IMR-90 (cell line): ENCODE data around the gene GLP2R. TPM values are rescaled to one million over a fixed set of nuclear protein-coding genes. Genes with fewer than 3 reads are reported as not detected.

ENCODE experiments used
- ATAC-seq: fragments of 200-7000 bp; cut with Tn5 transposase; 2 replicates; pipeline ENCODE4 v1.9.1; 2020; ENCODE audit warnings: low read depth, mild to moderate bottlenecking, moderate library complexity
- BruUV-seq: library from RNA; stranded (reverse); fragments of 400-500 nt; replicated peaks from 2 replicates; lab custom pipeline; 2021; lab: Mats Ljungman, UMichigan
- CTCF ChIA-PET: fragments of 300-600 bp; formaldehyde crosslinking; extraction: SDS; loops from one replicate; lab custom pipeline; 2021; ENCODE audit warnings: antibody characterized with exemption; lab: Yijun Ruan, JAX
- POLR2A ChIA-PET: fragments of 300-600 bp; sonication (Branson Sonifier 250); formaldehyde crosslinking; loops from one replicate; lab custom pipeline; 2022; ENCODE audit warnings: antibody characterized with exemption; ENCODE audit not compliant: unreplicated experiment; lab: Charles Lee
- DNase-seq: peaks from one replicate; pipeline ENCODE4 v3.0.0; 2013
- H2AFZ ChIP-seq: replicated peaks from 2 replicates; pipeline ENCODE3; 2013; ENCODE audit warnings: low read length, mild to moderate bottlenecking; ENCODE audit not compliant: poor library complexity
- H2AK5ac ChIP-seq: 2 replicates; pipeline ENCODE4 v1.6.1; 2013; ENCODE audit warnings: low read depth, low read length, inconsistent platforms
- H2AK9ac ChIP-seq: replicated peaks from 2 replicates; pipeline ENCODE3; 2013; ENCODE audit warnings: mild to moderate bottlenecking, low read depth, low read length, moderate library complexity; ENCODE audit not compliant: poor library complexity
- H2BK120ac ChIP-seq: 2 replicates; pipeline ENCODE4 v1.6.1; 2013; ENCODE audit warnings: low read depth, low read length, inconsistent platforms
- H2BK15ac ChIP-seq: 3 replicates; pipeline ENCODE4 v1.6.1; 2013; ENCODE audit warnings: low read depth, low read length, inconsistent platforms
- H2BK20ac ChIP-seq: 2 replicates; pipeline ENCODE4 v1.6.1; 2013; ENCODE audit warnings: low read depth, mild to moderate bottlenecking, inconsistent platforms, low read length, moderate library complexity
- H2BK5ac ChIP-seq: 2 replicates; pipeline ENCODE4 v1.6.1; 2013; ENCODE audit warnings: mild to moderate bottlenecking, low read depth, low read length, inconsistent platforms; ENCODE audit not compliant: poor library complexity, severe bottlenecking
- H3K14ac ChIP-seq: replicated peaks from 2 replicates; pipeline ENCODE4 v1.6.1; 2013; ENCODE audit warnings: low read depth, low read length, inconsistent platforms
- H3K18ac ChIP-seq: 2 replicates; pipeline ENCODE4 v1.6.1; 2013; ENCODE audit warnings: low read depth, low read length, control low read depth
- H3K23ac ChIP-seq: 2 replicates; pipeline ENCODE4 v1.6.1; 2013; ENCODE audit warnings: low read depth, low read length, inconsistent platforms
- H3K27ac ChIP-seq: 2 replicates; pipeline ENCODE4 v1.5.1; 2013; ENCODE audit warnings: mild to moderate bottlenecking, control low read depth, low read length; ENCODE audit not compliant: insufficient read depth
- H3K27me3 ChIP-seq: 2 replicates; pipeline ENCODE4 v1.6.1; 2013; ENCODE audit warnings: low read length; ENCODE audit not compliant: control insufficient read depth, insufficient read depth
- H3K36me3 ChIP-seq: 2 replicates; pipeline ENCODE4 v1.6.1; 2013; ENCODE audit warnings: low read length, mixed read lengths; ENCODE audit not compliant: control insufficient read depth, insufficient read depth
- H3K4ac ChIP-seq: 2 replicates; pipeline ENCODE4 v1.6.1; 2013; ENCODE audit warnings: low read depth, low read length, inconsistent platforms
- H3K4me1 ChIP-seq: 2 replicates; pipeline ENCODE4 v1.6.1; 2013; ENCODE audit warnings: low read length, mixed read lengths; ENCODE audit not compliant: control insufficient read depth, insufficient read depth
- H3K4me2 ChIP-seq: 2 replicates; pipeline ENCODE4 v1.6.1; 2013; ENCODE audit warnings: low read depth, mild to moderate bottlenecking, control low read depth, low read length, moderate library complexity
- H3K4me3 ChIP-seq: 2 replicates; pipeline ENCODE4 v1.5.1; 2013; ENCODE audit warnings: low read depth, mild to moderate bottlenecking, control low read depth, low read length, moderate library complexity; ENCODE audit not compliant: insufficient read depth
- H3K56ac ChIP-seq: 2 replicates; pipeline ENCODE4 v1.6.1; 2013; ENCODE audit warnings: low read length, inconsistent platforms; ENCODE audit not compliant: insufficient read depth; ENCODE audit errors: extremely low read depth
- H3K79me1 ChIP-seq, 2 experiments: 2 replicates each; pipeline ENCODE4 v1.6.1; 2013; ENCODE audit warnings: low read length in 2 of 2, inconsistent platforms in 1 of 2, low read depth in 1 of 2
- H3K9ac ChIP-seq: 2 replicates; pipeline ENCODE4 v1.6.1; 2013; ENCODE audit warnings: low read depth, low read length, control low read depth
- H3K9me1 ChIP-seq: 2 replicates; pipeline ENCODE4 v1.6.1; 2013; ENCODE audit warnings: low read length, inconsistent platforms; ENCODE audit not compliant: insufficient read depth
- H3K9me3 ChIP-seq: 2 replicates; pipeline ENCODE4 v1.6.1; 2013; ENCODE audit warnings: low read length; ENCODE audit not compliant: control insufficient read depth, insufficient read depth
- H4K20me1 ChIP-seq: 2 replicates; pipeline ENCODE4 v1.6.1; 2013; ENCODE audit warnings: low read length, inconsistent platforms; ENCODE audit not compliant: insufficient read depth
- H4K5ac ChIP-seq: 2 replicates; pipeline ENCODE4 v1.6.1; 2013; ENCODE audit warnings: mild to moderate bottlenecking, low read depth, low read length, control low read depth
- H4K8ac ChIP-seq, 2 experiments: 2 replicates each; pipeline ENCODE4 v1.6.1; 2013; ENCODE audit warnings: low read depth in 2 of 2, low read length in 2 of 2, control low read depth in 1 of 2, inconsistent platforms in 1 of 2
- H4K91ac ChIP-seq: 2 replicates; pipeline ENCODE4 v1.6.1; 2013; ENCODE audit warnings: low read depth, low read length, inconsistent platforms; ENCODE audit not compliant: insufficient read depth
- BHLHE40 ChIP-seq: fragments of 150-350 bp; IDR thresholded peaks from 2 replicates; pipeline ENCODE4 v1.6.1; 2016; ENCODE audit warnings: mild to moderate bottlenecking, low read depth, low read length
- MAFK ChIP-seq: IDR thresholded peaks from 2 replicates; pipeline ENCODE4 v1.6.1; 2012; ENCODE audit warnings: low read depth, low read length, improper control_type of control experiment
- whole genome bisulfite sequencing, 2 experiments: methylation state at CpG; one replicate each; pipeline versions ENCODE4 v1.1.5 to v1.1.7; 2013; ENCODE audit warnings: missing lambda C conversion rate in 2 of 2; ENCODE audit not compliant: insufficient read length in 1 of 2; ENCODE audit errors: extremely low coverage in 2 of 2; 5-methylcytosine and 5-hydroxymethylcytosine counted together
- dilution Hi-C: fragments of 300-500 bp; cut with HindIII; formaldehyde crosslinking; loops from one replicate; pipeline ENCODE4 v1.14.3; 2018; ENCODE audit warnings: low sequenced_read_pairs; ENCODE audit not compliant: unreplicated experiment
- in situ Hi-C: fragments of 300-500 bp; cut with MboI; formaldehyde crosslinking; loops from 3 replicates; pipeline ENCODE4 v1.14.3; 2019; ENCODE audit warnings: low sequenced_read_pairs, inconsistent platforms, mixed read lengths
- intact Hi-C: fragments of 100-400 bp; cut with micrococcal nuclease; formaldehyde crosslinking; loops from 2 replicates; pipeline ENCODE4 v1.10.0; 2022
- polyA plus RNA-seq, 3 experiments: library from polyadenylated mRNA; depleted of rRNA; stranded (reverse); fragments of >200 nt; gene quantifications; 2 replicates each; pipeline ENCODE4 v1.2.3, GENCODE V29; 2012; ENCODE audit warnings: low replicate concordance in 1 of 3
- total RNA-seq: library from RNA; depleted of rRNA; stranded (reverse); fragments of >200 nt; gene quantifications from 2 replicates; pipeline ENCODE4 v1.2.3, GENCODE V29; 2012

Gene GLP2R
- total and polyA plus RNA-seq, 2 of the 4 experiments (the other 2 are of a cell fraction), result 0.07 TPM; not detected in 1

- no peak overlapping the region for H2AK9ac ChIP-seq
- H2AFZ ChIP-seq, result no peak overlapping the region
- H3K4me3 ChIP-seq, result no peak overlapping the region
- H3K4me2 ChIP-seq, result no peak overlapping the region
- no peaks in the 10 kb centered on the region for H4K20me1 ChIP-seq
- H3K9me3 ChIP-seq, result no peaks in the 10 kb centered on the region
- ATAC-seq (no peak), DNase-seq (no peak)
- BruUV-seq, result no TSS peak
- H3K56ac ChIP-seq, result no peak overlapping the region
- dilution Hi-C loops, result no loop called here
- no peak overlapping the region for H3K14ac ChIP-seq
- no peak overlapping the region for H4K91ac ChIP-seq
- H3K23ac ChIP-seq, result no peak overlapping the region
- ChIA-PET CTCF (interaction anchor here (0.9 to 1.6 kb wide), 2 partner anchors 11 to 700 kb away, joined by 3 to 6 read pairs; no protein-coding TSS in a partner anchor), POLR2A (no interaction called here)
- no peak overlapping the region for H3K9ac ChIP-seq
- no peak overlapping the region for H2BK15ac ChIP-seq
- peaks cover 12% of the 10 kb centered on the region; the same call in 1 of the 2 replicates for H3K36me3 ChIP-seq
- H3K4ac ChIP-seq, result no peak overlapping the region
- no peak overlapping the region for H2BK20ac ChIP-seq
- in situ Hi-C loops, result no loop called here
- TF ChIP-seq MAFK (no peak), BHLHE40 (no peak)
- H4K8ac ChIP-seq, result no peak overlapping the region
- H3K27ac ChIP-seq, result no peak overlapping the region
- no peak overlapping the region for H4K5ac ChIP-seq
- H3K9me1 ChIP-seq, result no peaks in the 10 kb centered on the region
- H2AK5ac ChIP-seq, result no peak overlapping the region
- H3K18ac ChIP-seq, result no peak overlapping the region
- no peaks in the 10 kb centered on the region for H3K4me1 ChIP-seq
- H3K27me3 ChIP-seq, result no peaks in the 10 kb centered on the region
- no peaks in the 10 kb centered on the region for H3K79me1 ChIP-seq
- H2BK120ac ChIP-seq, result no peak overlapping the region
- intact Hi-C loops, result no loop called here
- 77% methylated on average over 4 of the region's 19 CpGs; no CpG with 5 or more reads in 1 of the 2 experiments for WGBS, 2 experiments
- H2BK5ac ChIP-seq, result no peak overlapping the region
Observed at GRCh38 chr17:9917801-9918200, 92.1 kb downstream of the GLP2R start.
